ENCODE data around the gene ARL2BP. TPM values are rescaled to one million over a fixed set of nuclear protein-coding genes. Genes with fewer than 3 reads are reported as not detected.
"Not testable (repeated sequence)": the region's sequence is repeated elsewhere in the genome, so short reads cannot be mapped to it uniquely, and the experiment has no call there.

The ARL2BP gene
- total RNA-seq: 38.5 TPM

- intact Hi-C loops (cut with DNase I): no loop called here
- DNase-seq (ENCODE audit: low spot score) (peak; percentile 99), ATAC-seq (peak; percentile 99)
Observed at GRCh38 chr16:57244767-57245471, at the start of gene ARL2BP. Gene ARL2BP (plus strand): TSS chr16:57245259. CDS start chr16:57245368, 109 bp downstream.

- intact Hi-C loops (cut with DNase I): no loop called here
- no peak for DNase-seq (ENCODE audit: low spot score)
Observed at GRCh38 chr16:57196286-57196685, 48.8 kb upstream of the ARL2BP start.

GRCh38 chr16:57196753-57197152 is 48.3 kb upstream of the ARL2BP start:
- ATAC-seq (no peak), DNase-seq (ENCODE audit: low spot score) (no peak)
- intact Hi-C loops (cut with DNase I): no loop called here

More at GRCh38 chr16:57196286-57196685, 48.8 kb upstream of the ARL2BP start:
- no peak for ATAC-seq

GRCh38 chr16:57200321-57200720 is 44.7 kb upstream of the ARL2BP start:
- intact Hi-C loops (cut with DNase I); DNase-seq (ENCODE audit: low spot score); ATAC-seq: not testable (repeated sequence)

- ATAC-seq; DNase-seq (ENCODE audit: low spot score); intact Hi-C loops (cut with DNase I): not testable (repeated sequence)
Observed at GRCh38 chr16:57200926-57201325, 44.1 kb upstream of the ARL2BP start.

GRCh38 chr16:57202095-57202886 is 42.8 kb upstream of the ARL2BP start:
- no peak for ATAC-seq
- intact Hi-C loops (cut with DNase I): no loop called here

GRCh38 chr16:57203451-57203850 is 41.6 kb upstream of the ARL2BP start:
- intact Hi-C loops (cut with DNase I): no loop called here
- no peak for DNase-seq (ENCODE audit: low spot score)
- ATAC-seq: no peak

More at GRCh38 chr16:57202095-57202886, 42.8 kb upstream of the ARL2BP start:
- no peak for DNase-seq (ENCODE audit: low spot score)

GRCh38 chr16:57204675-57205074 is 40.4 kb upstream of the ARL2BP start:
- intact Hi-C loops (cut with DNase I): no loop called here
- DNase-seq (ENCODE audit: low spot score) (no peak), ATAC-seq (no peak)

- no peak for ATAC-seq
- DNase-seq (ENCODE audit: low spot score): no peak
- intact Hi-C loops (cut with DNase I): no loop called here
Observed at GRCh38 chr16:57208926-57209325, 36.1 kb upstream of the ARL2BP start.

- ATAC-seq (no peak), DNase-seq (ENCODE audit: low spot score) (no peak)
- intact Hi-C loops (cut with DNase I): no loop called here
Observed at GRCh38 chr16:57209780-57210179, 35.3 kb upstream of the ARL2BP start.

- DNase-seq (ENCODE audit: low spot score): no peak
- ATAC-seq: no peak
- intact Hi-C loops (cut with DNase I): no loop called here
Observed at GRCh38 chr16:57213462-57213861, 31.6 kb upstream of the ARL2BP start.

GRCh38 chr16:57216968-57217367 is 28.1 kb upstream of the ARL2BP start:
- ATAC-seq: no peak
- intact Hi-C loops (cut with DNase I): no loop called here
- no peak for DNase-seq (ENCODE audit: low spot score)

GRCh38 chr16:57223057-57223456 is 22.0 kb upstream of the ARL2BP start:
- intact Hi-C loops (cut with DNase I): no loop called here
- no peak for ATAC-seq
- DNase-seq (ENCODE audit: low spot score): no peak

- DNase-seq (ENCODE audit: low spot score) (no peak), ATAC-seq (no peak)
- intact Hi-C loops (cut with DNase I): no loop called here
Observed at GRCh38 chr16:57224651-57225335, 20.3 kb upstream of the ARL2BP start.

GRCh38 chr16:57225978-57226377 is 19.1 kb upstream of the ARL2BP start:
- ATAC-seq: no peak
- no peak for DNase-seq (ENCODE audit: low spot score)
- intact Hi-C loops (cut with DNase I): no loop called here

- no peak for ATAC-seq
- DNase-seq (ENCODE audit: low spot score): no peak
- intact Hi-C loops (cut with DNase I): no loop called here
Observed at GRCh38 chr16:57226701-57227621, 18.1 kb upstream of the ARL2BP start.

GRCh38 chr16:57229079-57229478 is 16.0 kb upstream of the ARL2BP start:
- ATAC-seq (no peak), DNase-seq (ENCODE audit: low spot score) (no peak)
- intact Hi-C loops (cut with DNase I): no loop called here

- DNase-seq (ENCODE audit: low spot score) (no peak), ATAC-seq (no peak)
- intact Hi-C loops (cut with DNase I): no loop called here
Observed at GRCh38 chr16:57231821-57232350, 13.2 kb upstream of the ARL2BP start.

Data from sciatic nerve (tissue), 2 donors.